Neural progenitor cell (in vitro differentiated cells): ENCODE results near the gene DOK1. TPM values are rescaled to one million over a fixed set of nuclear protein-coding genes. Genes with fewer than 3 reads are reported as not detected.
A peak's percentile ranks its signal among the peaks of the same experiment; 100 is the strongest.

Source experiments
- DNase-seq: peaks from one replicate; pipeline ENCODE4 v3.0.0-alpha.2; 2016; ENCODE audit warnings: low spot score
- H2AFZ ChIP-seq: fragments of 200-600 bp; sonication (generic); replicated peaks from 2 replicates; pipeline ENCODE4 v1.6.1; 2016; ENCODE audit warnings: antibody characterized with exemption
- H3F3A ChIP-seq: fragments of 200-600 bp; sonication (generic); 2 replicates; pipeline ENCODE4 v1.6.1; 2016; ENCODE audit warnings: antibody characterized with exemption, low read depth
- H3K27ac ChIP-seq: fragments of 200-600 bp; sonication (generic); 2 replicates; pipeline ENCODE4 v1.5.1; 2016; ENCODE audit warnings: mild to moderate bottlenecking
- H3K27me3 ChIP-seq: fragments of 200-600 bp; sonication (generic); 2 replicates; pipeline ENCODE4 v1.6.1; 2016; ENCODE audit warnings: mild to moderate bottlenecking, moderate library complexity
- H3K36me3 ChIP-seq: fragments of 200-600 bp; sonication (generic); 2 replicates; pipeline ENCODE4 v1.5.1; 2016
- H3K4me1 ChIP-seq: fragments of 200-600 bp; sonication (generic); 2 replicates; pipeline ENCODE4 v1.6.1; 2016; ENCODE audit warnings: mixed run types
- H3K4me2 ChIP-seq: fragments of 200-600 bp; sonication (generic); 2 replicates; pipeline ENCODE4 v1.6.1; 2016
- H3K4me3 ChIP-seq: fragments of 200-600 bp; sonication (generic); 2 replicates; pipeline ENCODE4 v1.5.1; 2016
- H3K79me2 ChIP-seq: fragments of 200-600 bp; sonication (generic); 2 replicates; pipeline ENCODE4 v1.6.1; 2016; ENCODE audit warnings: low read depth
- H3K9ac ChIP-seq: fragments of 200-600 bp; sonication (generic); 2 replicates; pipeline ENCODE4 v1.6.1; 2016
- H3K9me3 ChIP-seq: fragments of 200-600 bp; sonication (generic); 2 replicates; pipeline ENCODE4 v1.5.1; 2016; ENCODE audit warnings: low read depth
- H4K20me1 ChIP-seq: fragments of 200-600 bp; sonication (generic); 2 replicates; pipeline ENCODE4 v1.6.1; 2016; ENCODE audit warnings: low read depth
- H3K27ac Mint-ChIP-seq: 3 replicates; pipeline ENCODE4 v1.8.0; 2021; ENCODE audit warnings: mixed read lengths
- H3K27me3 Mint-ChIP-seq: 2 replicates; pipeline ENCODE4 v1.8.0; 2022; ENCODE audit warnings: low read depth, mild to moderate bottlenecking, inconsistent platforms, moderate library complexity, mixed read lengths; ENCODE audit not compliant: insufficient read depth
- H3K36me3 Mint-ChIP-seq: 3 replicates; pipeline ENCODE4 v1.8.0; 2021; ENCODE audit warnings: mixed read lengths
- H3K4me1 Mint-ChIP-seq: 3 replicates; pipeline ENCODE4 v1.8.0; 2021; ENCODE audit warnings: mixed read lengths
- H3K4me3 Mint-ChIP-seq: 3 replicates; pipeline ENCODE4 v1.8.0; 2021; ENCODE audit warnings: mild to moderate bottlenecking, moderate library complexity, mixed read lengths
- H3K9me3 Mint-ChIP-seq: 3 replicates; pipeline ENCODE4 v1.8.0; 2020; ENCODE audit warnings: mixed read lengths
- CTCF ChIP-seq: fragments of 200-600 bp; sonication (generic); IDR thresholded peaks from 2 replicates; pipeline ENCODE4 v1.5.1; 2017; ENCODE audit warnings: antibody characterized with exemption, mild to moderate bottlenecking
- EZH2 ChIP-seq: fragments of 200-600 bp; sonication (generic); IDR thresholded peaks from 2 replicates; pipeline ENCODE4 v1.6.1; 2017; ENCODE audit warnings: antibody characterized with exemption, mild to moderate bottlenecking, moderate library complexity
- EZH2phosphoT487 ChIP-seq: fragments of 200-600 bp; sonication (generic); IDR thresholded peaks from 2 replicates; pipeline ENCODE4 v1.6.1; 2017; ENCODE audit warnings: antibody characterized with exemption
- total RNA-seq: library from RNA; depleted of rRNA; stranded (reverse); fragments of >200 nt; gene quantifications from 2 replicates; pipeline ENCODE4 v1.2.3, GENCODE V29; 2015; ENCODE audit warnings: low replicate concordance

Gene DOK1
- total RNA-seq, 1 donor from 2014 or later: 3.4 TPM

- H3K79me2 ChIP-seq: no peaks in the 10 kb centered on the region
- H3K4me3 Mint-ChIP-seq: no peak overlapping the region
- H3F3A ChIP-seq: no peaks in the 10 kb centered on the region
- no peaks in the 10 kb centered on the region for H3K36me3 Mint-ChIP-seq
- no peaks in the 10 kb centered on the region for H3K9me3 ChIP-seq
- peaks cover 28% of the 10 kb centered on the region for H3K4me1 Mint-ChIP-seq
- no peak overlapping the region for H3K27ac ChIP-seq
- no peaks in the 10 kb centered on the region for H4K20me1 ChIP-seq
- H3K27me3 ChIP-seq: no peaks in the 10 kb centered on the region
- no peak overlapping the region for H3K4me2 ChIP-seq
- no peak overlapping the region for H3K27ac Mint-ChIP-seq
- TF ChIP-seq EZH2 (no peak), CTCF (no peak), EZH2phosphoT487 (no peak)
- no peak for DNase-seq
- H3K4me1 ChIP-seq: no peaks in the 10 kb centered on the region
- no peaks in the 10 kb centered on the region for H3K9me3 Mint-ChIP-seq
- H2AFZ ChIP-seq: no peak overlapping the region
- no peaks in the 10 kb centered on the region for H3K27me3 Mint-ChIP-seq
- no peak overlapping the region for H3K9ac ChIP-seq
- H3K36me3 ChIP-seq: no peaks in the 10 kb centered on the region
- H3K4me3 ChIP-seq: no peak overlapping the region
These were observed 31.1 kb downstream of the DOK1 start for GRCh38 chr2:74585406-74586185.

- DNase-seq: peak; percentile 68
- peak overlapping the region; percentile 44 for H3K4me3 Mint-ChIP-seq
- Histone ChIP-seq H3K9me3 (no peaks in the 10 kb centered on the region), H3K79me2 (no peaks in the 10 kb centered on the region), H3F3A (no peaks in the 10 kb centered on the region), H3K27ac (no peak overlapping the region), H3K9ac (no peak overlapping the region), H4K20me1 (no peaks in the 10 kb centered on the region), H3K4me3 (no peak overlapping the region), H3K4me1 (no peaks in the 10 kb centered on the region), H3K36me3 (no peaks in the 10 kb centered on the region), H2AFZ (peak overlapping the region; percentile 78), H3K4me2 (no peak overlapping the region), H3K27me3 (peaks cover 8% of the 10 kb centered on the region)
- H3K4me1 Mint-ChIP-seq: peaks cover 28% of the 10 kb centered on the region
- no peaks in the 10 kb centered on the region for H3K27me3 Mint-ChIP-seq
- TF ChIP-seq CTCF (peak; percentile 73), EZH2phosphoT487 (no peak)
- no peaks in the 10 kb centered on the region for H3K36me3 Mint-ChIP-seq
- H3K27ac Mint-ChIP-seq: peak overlapping the region; percentile 85
- H3K9me3 Mint-ChIP-seq: no peaks in the 10 kb centered on the region
These were observed 33.3 kb downstream of the DOK1 start for GRCh38 chr2:74587664-74588277.

- peaks cover 21% of the 10 kb centered on the region for H3K4me1 Mint-ChIP-seq
- Histone ChIP-seq H3K4me1 (no peaks in the 10 kb centered on the region), H4K20me1 (no peaks in the 10 kb centered on the region), H3K79me2 (no peaks in the 10 kb centered on the region), H3K4me3 (no peak overlapping the region), H2AFZ (no peak overlapping the region), H3K27me3 (peaks cover 9% of the 10 kb centered on the region), H3F3A (no peaks in the 10 kb centered on the region), H3K36me3 (no peaks in the 10 kb centered on the region), H3K9me3 (no peaks in the 10 kb centered on the region), H3K27ac (no peak overlapping the region), H3K9ac (no peak overlapping the region), H3K4me2 (no peak overlapping the region)
- no peaks in the 10 kb centered on the region for H3K9me3 Mint-ChIP-seq
- no peak overlapping the region for H3K27ac Mint-ChIP-seq
- TF ChIP-seq EZH2phosphoT487 (no peak), EZH2 (no peak), CTCF (no peak)
- H3K27me3 Mint-ChIP-seq: no peaks in the 10 kb centered on the region
- no peak for DNase-seq
- H3K36me3 Mint-ChIP-seq: no peaks in the 10 kb centered on the region
- no peak overlapping the region for H3K4me3 Mint-ChIP-seq
These were observed 34.1 kb downstream of the DOK1 start for GRCh38 chr2:74588664-74589063.
